HEK293 (cell line): Measurements from ENCODE around the gene KLHL21.

Experiments used
- CTCF ChIA-PET: fragments of 350-600 bp; formaldehyde crosslinking; extraction: SDS; loops from one replicate; lab custom pipeline; 2021; ENCODE audit warnings: antibody characterized with exemption; lab: Yijun Ruan, JAX
- POLR2A ChIA-PET: fragments of 300-600 bp; formaldehyde crosslinking; extraction: SDS; loops from one replicate; lab custom pipeline; 2020; ENCODE audit warnings: antibody characterized with exemption, inconsistent platforms; lab: Yijun Ruan, JAX
- H3K27ac ChIP-seq: fragments of 200-500 bp; sonication (Bioruptor generic); 2 replicates; pipeline ENCODE4 v1.5.1; 2014; ENCODE audit warnings: low read depth, low read length, control low read depth, inconsistent platforms; ENCODE audit errors: extremely low read depth
- H3K36me3 ChIP-seq, 2 experiments: fragments of 200-500 bp in 1 of 2; sonication (Bioruptor generic) in 1 of 2; 1 replicate in 1 of 2; 2 replicates in 1 of 2; pipeline ENCODE4 v1.5.1; 2014 to 2017; ENCODE audit warnings: inconsistent platforms in 2 of 2, low read length in 2 of 2; ENCODE audit not compliant: control insufficient read depth in 2 of 2, insufficient read depth in 1 of 2
- H3K4me1 ChIP-seq: fragments of 200-500 bp; sonication (Bioruptor generic); 2 replicates; pipeline ENCODE4 v1.5.1; 2014; ENCODE audit warnings: mild to moderate bottlenecking, low read length, inconsistent platforms; ENCODE audit not compliant: control insufficient read depth, insufficient read depth
- H3K4me3 ChIP-seq: 2 replicates; pipeline ENCODE4 v1.5.1; 2011; ENCODE audit warnings: low read depth, mild to moderate bottlenecking, control low read depth, low read length, moderate library complexity
- H3K9me3 ChIP-seq: fragments of 200-500 bp; sonication (Bioruptor generic); 2 replicates; pipeline ENCODE4 v1.5.1; 2014; ENCODE audit warnings: low read depth, low read length, inconsistent platforms; ENCODE audit not compliant: control insufficient read depth, insufficient read depth
- FEZF1 ChIP-seq: fragments of 450-650 bp; formaldehyde crosslinking; IDR thresholded peaks from 2 replicates; pipeline ENCODE4 v1.5.1; 2016; ENCODE audit warnings: missing biosample characterization, missing genetic modification characterization
- GLIS2 ChIP-seq: fragments of 450-650 bp; formaldehyde crosslinking; IDR thresholded peaks from 2 replicates; pipeline ENCODE4 v1.5.1; 2016; ENCODE audit warnings: missing biosample characterization, missing genetic modification characterization
- HOXA7 ChIP-seq: sonication (generic); formaldehyde crosslinking; IDR thresholded peaks from 2 replicates; pipeline ENCODE4 v1.8.1; 2022; ENCODE audit warnings: missing genetic modification reagents, borderline replicate concordance
- OSR2 ChIP-seq: fragments of 450-650 bp; formaldehyde crosslinking; IDR thresholded peaks from 2 replicates; pipeline ENCODE4 v1.5.1; 2016; ENCODE audit warnings: missing biosample characterization, missing genetic modification characterization
- REPIN1 ChIP-seq: fragments of 450-650 bp; formaldehyde crosslinking; IDR thresholded peaks from 2 replicates; pipeline ENCODE4 v1.5.1; 2017; ENCODE audit warnings: missing biosample characterization, missing genetic modification characterization, low read depth
- ZBTB7A ChIP-seq: fragments of 450-650 bp; formaldehyde crosslinking; IDR thresholded peaks from 2 replicates; pipeline ENCODE4 v1.5.1; 2016; ENCODE audit warnings: low read depth, missing biosample characterization, missing genetic modification characterization
- ZEB2 ChIP-seq: fragments of 450-650 bp; formaldehyde crosslinking; IDR thresholded peaks from 2 replicates; pipeline ENCODE4 v1.5.1; 2016; ENCODE audit warnings: missing biosample characterization, missing genetic modification characterization
- ZFP37 ChIP-seq: fragments of 450-650 bp; formaldehyde crosslinking; IDR thresholded peaks from 2 replicates; pipeline ENCODE4 v1.5.1; 2016; ENCODE audit warnings: missing biosample characterization, missing genetic modification characterization
- ZNF157 ChIP-seq: fragments of 450-650 bp; formaldehyde crosslinking; IDR thresholded peaks from 2 replicates; pipeline ENCODE4 v1.5.1; 2016; ENCODE audit warnings: missing biosample characterization, missing genetic modification characterization
- ZNF202 ChIP-seq: fragments of 450-650 bp; formaldehyde crosslinking; IDR thresholded peaks from 2 replicates; pipeline ENCODE4 v1.5.1; 2016; ENCODE audit warnings: missing biosample characterization, missing genetic modification characterization, borderline replicate concordance
- ZNF341 ChIP-seq: fragments of 450-650 bp; formaldehyde crosslinking; IDR thresholded peaks from 2 replicates; pipeline ENCODE4; 2016; ENCODE audit warnings: low read depth, missing biosample characterization, missing genetic modification characterization
- ZNF521 ChIP-seq: fragments of 450-650 bp; formaldehyde crosslinking; IDR thresholded peaks from 2 replicates; pipeline ENCODE4 v1.5.1; 2017; ENCODE audit warnings: missing biosample characterization, mild to moderate bottlenecking, missing genetic modification characterization
- ZNF558 ChIP-seq: fragments of 450-650 bp; formaldehyde crosslinking; IDR thresholded peaks from 2 replicates; pipeline ENCODE4 v1.5.1; 2016; ENCODE audit warnings: missing biosample characterization, missing genetic modification characterization
- ZNF658 ChIP-seq: fragments of 450-650 bp; formaldehyde crosslinking; IDR thresholded peaks from 2 replicates; pipeline ENCODE4; 2016; ENCODE audit warnings: missing biosample characterization, missing genetic modification characterization
- ZNF664 ChIP-seq: fragments of 450-650 bp; formaldehyde crosslinking; IDR thresholded peaks from 2 replicates; pipeline ENCODE4 v1.5.1; 2016; ENCODE audit warnings: missing biosample characterization, missing genetic modification characterization
- ZNF677 ChIP-seq: fragments of 450-650 bp; IDR thresholded peaks from 2 replicates; pipeline ENCODE4 v1.5.0; 2018; ENCODE audit warnings: missing biosample characterization, mild to moderate bottlenecking, missing genetic modification characterization, moderate library complexity
- ZNF791 ChIP-seq: fragments of 450-650 bp; formaldehyde crosslinking; IDR thresholded peaks from 2 replicates; pipeline ENCODE4 v1.5.1; 2016; ENCODE audit warnings: missing biosample characterization, missing genetic modification characterization
- TF ChIP-seq, protein P1 (sequence below): fragments of 450-650 bp; formaldehyde crosslinking; IDR thresholded peaks from 2 replicates; pipeline ENCODE4 v1.5.0; 2017; ENCODE audit warnings: missing biosample characterization, missing genetic modification characterization, borderline replicate concordance
- TF ChIP-seq, protein P2 (sequence below): fragments of 450-650 bp; formaldehyde crosslinking; IDR thresholded peaks from 2 replicates; pipeline ENCODE4 v1.5.1; 2016; ENCODE audit warnings: missing biosample characterization, missing genetic modification characterization
- TF ChIP-seq, protein P3 (sequence below): fragments of 450-650 bp; formaldehyde crosslinking; IDR thresholded peaks from 2 replicates; pipeline ENCODE4 v1.5.1; 2016; ENCODE audit warnings: missing biosample characterization, missing genetic modification characterization
- TF ChIP-seq, protein P4 (sequence below): fragments of 450-650 bp; formaldehyde crosslinking; IDR thresholded peaks from 2 replicates; pipeline ENCODE4 v1.5.1; 2016; ENCODE audit warnings: missing biosample characterization, missing genetic modification characterization
- TF ChIP-seq, protein P5 (sequence below): fragments of 450-650 bp; formaldehyde crosslinking; IDR thresholded peaks from 2 replicates; pipeline ENCODE4 v1.5.1; 2016; ENCODE audit warnings: missing biosample characterization, missing genetic modification characterization
- TF ChIP-seq, protein P6 (sequence below): fragments of 450-650 bp; formaldehyde crosslinking; IDR thresholded peaks from 2 replicates; pipeline ENCODE4 v1.5.1; 2016; ENCODE audit warnings: missing biosample characterization, missing genetic modification characterization

Gene KLHL21

DNA sequence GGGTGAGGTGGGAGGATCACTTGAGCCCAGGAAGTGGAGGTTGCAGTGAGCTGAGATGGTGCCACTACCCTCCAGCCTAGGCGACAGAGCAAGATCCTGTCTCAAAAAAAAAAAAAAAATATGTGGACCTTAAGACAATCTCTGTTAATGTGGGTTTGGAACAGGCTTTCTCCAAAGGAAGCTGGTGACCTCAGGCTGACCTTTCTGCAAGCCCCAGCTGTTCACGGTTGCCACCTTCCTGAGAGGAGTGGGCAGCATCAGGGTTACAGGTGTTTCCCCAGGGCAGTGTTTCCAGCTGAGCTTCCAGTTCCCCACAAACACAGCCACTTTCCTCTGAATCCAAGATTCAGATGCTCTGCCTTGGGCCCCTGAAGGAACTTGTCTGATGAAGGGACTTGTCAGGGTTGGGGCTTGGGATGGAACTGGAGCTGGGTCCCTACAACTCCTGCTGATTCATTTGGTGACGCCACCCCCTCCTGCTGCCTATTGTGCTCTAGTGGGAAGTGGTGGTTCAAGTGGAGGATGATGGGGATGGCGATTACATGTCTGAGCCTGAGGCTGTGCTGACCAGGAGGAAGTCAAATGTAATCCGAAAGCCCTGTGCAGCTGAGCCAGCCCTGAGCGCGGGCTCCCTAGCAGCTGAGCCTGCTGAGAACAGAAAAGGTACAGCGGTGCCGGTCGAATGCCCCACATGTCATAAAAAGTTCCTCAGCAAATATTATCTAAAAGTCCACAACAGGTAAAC is 20.9 kb downstream of the KLHL21 start:
- Histone ChIP-seq H3K9me3 (no peaks in the 10 kb centered on the region), H3K4me3 (no peak overlapping the region), H3K27ac (no peak overlapping the region), H3K4me1 (peaks cover 9% of the 10 kb centered on the region), H3K36me3 (peaks cover 0 to 42% of the 10 kb centered on the region in 2 experiments; a peak in 1 of 3 replicates)
- ChIA-PET POLR2A (interaction anchor here (0.7 to 2.7 kb wide), 4 partner anchors 10 to 286 kb away, joined by 3 to 25 read pairs (median 14); partner anchors contain the start of genes KLHL21, NOL9 and TAS1R1), CTCF (interaction anchor here (1.2 kb wide), 1 partner anchor 27 kb away, joined by 6 read pairs; the partner anchor contains the start of genes NOL9 and TAS1R1)
- TF ChIP-seq ZNF202 (tag by site-specific recombination) (no peak), ZNF521 (no peak), ZNF558 (tag by site-specific recombination) (no peak), HOXA7 (CRISPR knock-in tag) (no peak), REPIN1 (tag by site-specific recombination) (no peak), ZNF664 (tag by site-specific recombination) (no peak), ZNF677 (no peak), ZNF341 (tag by site-specific recombination) (peak; percentile 92), OSR2 (tag by site-specific recombination) (no peak), ZNF791 (tag by site-specific recombination) (no peak), GLIS2 (tag by site-specific recombination) (no peak), ZNF658 (tag by site-specific recombination) (no peak), ZNF157 (tag by site-specific recombination) (no peak), ZEB2 (tag by site-specific recombination) (0 out of 2 replicates have a peak, but pooled peaks have one; percentile 33), ZBTB7A (tag by site-specific recombination) (no peak), ZFP37 (tag by site-specific recombination) (no peak), FEZF1 (no peak)
- TF ChIP-seq, protein P1, sequence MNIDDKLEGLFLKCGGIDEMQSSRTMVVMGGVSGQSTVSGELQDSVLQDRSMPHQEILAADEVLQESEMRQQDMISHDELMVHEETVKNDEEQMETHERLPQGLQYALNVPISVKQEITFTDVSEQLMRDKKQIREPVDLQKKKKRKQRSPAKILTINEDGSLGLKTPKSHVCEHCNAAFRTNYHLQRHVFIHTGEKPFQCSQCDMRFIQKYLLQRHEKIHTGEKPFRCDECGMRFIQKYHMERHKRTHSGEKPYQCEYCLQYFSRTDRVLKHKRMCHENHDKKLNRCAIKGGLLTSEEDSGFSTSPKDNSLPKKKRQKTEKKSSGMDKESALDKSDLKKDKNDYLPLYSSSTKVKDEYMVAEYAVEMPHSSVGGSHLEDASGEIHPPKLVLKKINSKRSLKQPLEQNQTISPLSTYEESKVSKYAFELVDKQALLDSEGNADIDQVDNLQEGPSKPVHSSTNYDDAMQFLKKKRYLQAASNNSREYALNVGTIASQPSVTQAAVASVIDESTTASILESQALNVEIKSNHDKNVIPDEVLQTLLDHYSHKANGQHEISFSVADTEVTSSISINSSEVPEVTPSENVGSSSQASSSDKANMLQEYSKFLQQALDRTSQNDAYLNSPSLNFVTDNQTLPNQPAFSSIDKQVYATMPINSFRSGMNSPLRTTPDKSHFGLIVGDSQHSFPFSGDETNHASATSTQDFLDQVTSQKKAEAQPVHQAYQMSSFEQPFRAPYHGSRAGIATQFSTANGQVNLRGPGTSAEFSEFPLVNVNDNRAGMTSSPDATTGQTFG (tag by site-specific recombination) = no peak
- TF ChIP-seq, protein P2, sequence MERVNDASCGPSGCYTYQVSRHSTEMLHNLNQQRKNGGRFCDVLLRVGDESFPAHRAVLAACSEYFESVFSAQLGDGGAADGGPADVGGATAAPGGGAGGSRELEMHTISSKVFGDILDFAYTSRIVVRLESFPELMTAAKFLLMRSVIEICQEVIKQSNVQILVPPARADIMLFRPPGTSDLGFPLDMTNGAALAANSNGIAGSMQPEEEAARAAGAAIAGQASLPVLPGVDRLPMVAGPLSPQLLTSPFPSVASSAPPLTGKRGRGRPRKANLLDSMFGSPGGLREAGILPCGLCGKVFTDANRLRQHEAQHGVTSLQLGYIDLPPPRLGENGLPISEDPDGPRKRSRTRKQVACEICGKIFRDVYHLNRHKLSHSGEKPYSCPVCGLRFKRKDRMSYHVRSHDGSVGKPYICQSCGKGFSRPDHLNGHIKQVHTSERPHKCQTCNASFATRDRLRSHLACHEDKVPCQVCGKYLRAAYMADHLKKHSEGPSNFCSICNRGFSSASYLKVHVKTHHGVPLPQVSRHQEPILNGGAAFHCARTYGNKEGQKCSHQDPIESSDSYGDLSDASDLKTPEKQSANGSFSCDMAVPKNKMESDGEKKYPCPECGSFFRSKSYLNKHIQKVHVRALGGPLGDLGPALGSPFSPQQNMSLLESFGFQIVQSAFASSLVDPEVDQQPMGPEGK = no peak
- TF ChIP-seq, protein P3, sequence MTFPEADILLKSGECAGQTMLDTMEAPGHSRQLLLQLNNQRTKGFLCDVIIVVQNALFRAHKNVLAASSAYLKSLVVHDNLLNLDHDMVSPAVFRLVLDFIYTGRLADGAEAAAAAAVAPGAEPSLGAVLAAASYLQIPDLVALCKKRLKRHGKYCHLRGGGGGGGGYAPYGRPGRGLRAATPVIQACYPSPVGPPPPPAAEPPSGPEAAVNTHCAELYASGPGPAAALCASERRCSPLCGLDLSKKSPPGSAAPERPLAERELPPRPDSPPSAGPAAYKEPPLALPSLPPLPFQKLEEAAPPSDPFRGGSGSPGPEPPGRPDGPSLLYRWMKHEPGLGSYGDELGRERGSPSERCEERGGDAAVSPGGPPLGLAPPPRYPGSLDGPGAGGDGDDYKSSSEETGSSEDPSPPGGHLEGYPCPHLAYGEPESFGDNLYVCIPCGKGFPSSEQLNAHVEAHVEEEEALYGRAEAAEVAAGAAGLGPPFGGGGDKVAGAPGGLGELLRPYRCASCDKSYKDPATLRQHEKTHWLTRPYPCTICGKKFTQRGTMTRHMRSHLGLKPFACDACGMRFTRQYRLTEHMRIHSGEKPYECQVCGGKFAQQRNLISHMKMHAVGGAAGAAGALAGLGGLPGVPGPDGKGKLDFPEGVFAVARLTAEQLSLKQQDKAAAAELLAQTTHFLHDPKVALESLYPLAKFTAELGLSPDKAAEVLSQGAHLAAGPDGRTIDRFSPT (tag by site-specific recombination) = peak; percentile 44; the same call in 1 of the 2 replicates
- TF ChIP-seq, protein P4, sequence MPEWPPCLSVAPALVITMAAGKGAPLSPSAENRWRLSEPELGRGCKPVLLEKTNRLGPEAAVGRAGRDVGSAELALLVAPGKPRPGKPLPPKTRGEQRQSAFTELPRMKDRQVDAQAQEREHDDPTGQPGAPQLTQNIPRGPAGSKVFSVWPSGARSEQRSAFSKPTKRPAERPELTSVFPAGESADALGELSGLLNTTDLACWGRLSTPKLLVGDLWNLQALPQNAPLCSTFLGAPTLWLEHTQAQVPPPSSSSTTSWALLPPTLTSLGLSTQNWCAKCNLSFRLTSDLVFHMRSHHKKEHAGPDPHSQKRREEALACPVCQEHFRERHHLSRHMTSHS (tag by site-specific recombination) = no peak
- TF ChIP-seq, protein P5, sequence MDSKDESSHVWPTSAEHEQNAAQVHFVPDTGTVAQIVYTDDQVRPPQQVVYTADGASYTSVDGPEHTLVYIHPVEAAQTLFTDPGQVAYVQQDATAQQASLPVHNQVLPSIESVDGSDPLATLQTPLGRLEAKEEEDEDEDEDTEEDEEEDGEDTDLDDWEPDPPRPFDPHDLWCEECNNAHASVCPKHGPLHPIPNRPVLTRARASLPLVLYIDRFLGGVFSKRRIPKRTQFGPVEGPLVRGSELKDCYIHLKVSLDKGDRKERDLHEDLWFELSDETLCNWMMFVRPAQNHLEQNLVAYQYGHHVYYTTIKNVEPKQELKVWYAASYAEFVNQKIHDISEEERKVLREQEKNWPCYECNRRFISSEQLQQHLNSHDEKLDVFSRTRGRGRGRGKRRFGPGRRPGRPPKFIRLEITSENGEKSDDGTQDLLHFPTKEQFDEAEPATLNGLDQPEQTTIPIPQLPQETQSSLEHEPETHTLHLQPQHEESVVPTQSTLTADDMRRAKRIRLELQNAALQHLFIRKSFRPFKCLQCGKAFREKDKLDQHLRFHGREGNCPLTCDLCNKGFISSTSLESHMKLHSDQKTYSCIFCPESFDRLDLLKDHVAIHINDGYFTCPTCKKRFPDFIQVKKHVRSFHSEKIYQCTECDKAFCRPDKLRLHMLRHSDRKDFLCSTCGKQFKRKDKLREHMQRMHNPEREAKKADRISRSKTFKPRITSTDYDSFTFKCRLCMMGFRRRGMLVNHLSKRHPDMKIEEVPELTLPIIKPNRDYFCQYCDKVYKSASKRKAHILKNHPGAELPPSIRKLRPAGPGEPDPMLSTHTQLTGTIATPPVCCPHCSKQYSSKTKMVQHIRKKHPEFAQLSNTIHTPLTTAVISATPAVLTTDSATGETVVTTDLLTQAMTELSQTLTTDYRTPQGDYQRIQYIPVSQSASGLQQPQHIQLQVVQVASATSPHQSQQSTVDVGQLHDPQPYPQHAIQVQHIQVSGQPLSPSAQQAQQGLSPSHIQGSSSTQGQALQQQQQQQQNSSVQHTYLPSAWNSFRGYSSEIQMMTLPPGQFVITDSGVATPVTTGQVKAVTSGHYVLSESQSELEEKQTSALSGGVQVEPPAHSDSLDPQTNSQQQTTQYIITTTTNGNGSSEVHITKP (tag by site-specific recombination) = no peak
- TF ChIP-seq, protein P6, sequence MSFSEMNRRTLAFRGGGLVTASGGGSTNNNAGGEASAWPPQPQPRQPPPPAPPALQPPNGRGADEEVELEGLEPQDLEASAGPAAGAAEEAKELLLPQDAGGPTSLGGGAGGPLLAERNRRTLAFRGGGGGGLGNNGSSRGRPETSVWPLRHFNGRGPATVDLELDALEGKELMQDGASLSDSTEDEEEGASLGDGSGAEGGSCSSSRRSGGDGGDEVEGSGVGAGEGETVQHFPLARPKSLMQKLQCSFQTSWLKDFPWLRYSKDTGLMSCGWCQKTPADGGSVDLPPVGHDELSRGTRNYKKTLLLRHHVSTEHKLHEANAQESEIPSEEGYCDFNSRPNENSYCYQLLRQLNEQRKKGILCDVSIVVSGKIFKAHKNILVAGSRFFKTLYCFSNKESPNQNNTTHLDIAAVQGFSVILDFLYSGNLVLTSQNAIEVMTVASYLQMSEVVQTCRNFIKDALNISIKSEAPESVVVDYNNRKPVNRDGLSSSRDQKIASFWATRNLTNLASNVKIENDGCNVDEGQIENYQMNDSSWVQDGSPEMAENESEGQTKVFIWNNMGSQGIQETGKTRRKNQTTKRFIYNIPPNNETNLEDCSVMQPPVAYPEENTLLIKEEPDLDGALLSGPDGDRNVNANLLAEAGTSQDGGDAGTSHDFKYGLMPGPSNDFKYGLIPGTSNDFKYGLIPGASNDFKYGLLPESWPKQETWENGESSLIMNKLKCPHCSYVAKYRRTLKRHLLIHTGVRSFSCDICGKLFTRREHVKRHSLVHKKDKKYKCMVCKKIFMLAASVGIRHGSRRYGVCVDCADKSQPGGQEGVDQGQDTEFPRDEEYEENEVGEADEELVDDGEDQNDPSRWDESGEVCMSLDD = no peak
